8988T (cell line): ENCODE measurements around the gene HK3.

Experiments
- DNase-seq: peaks from one replicate; pipeline ENCODE4 v3.0.0; 2011

HK3 gene

GRCh38 chr5:176901260-176902101 is 2.3 kb upstream of the HK3 start:
- DNase-seq = no peak

GRCh38 chr5:176900780-176901204 is 1.6 kb upstream of the HK3 start:
- DNase-seq = no peak

GRCh38 chr5:176899946-176900779 is 1.0 kb upstream of the HK3 start:
- DNase-seq = no peak

- DNase-seq = no peak
Measured at GRCh38 chr5:176897263-176897662, 1.9 kb downstream of the HK3 start.

GRCh38 chr5:176895831-176896230 is 3.3 kb downstream of the HK3 start:
- no peak for DNase-seq

GRCh38 chr5:176894298-176894697 is 4.8 kb downstream of the HK3 start:
- DNase-seq = no peak

GRCh38 chr5:176892663-176893062 is 6.5 kb downstream of the HK3 start:
- DNase-seq = no peak

- DNase-seq = no peak
Measured at GRCh38 chr5:176891331-176891958, 7.7 kb downstream of the HK3 start.

- DNase-seq = no peak
Measured at GRCh38 chr5:176890455-176891330, 8.5 kb downstream of the HK3 start.

GRCh38 chr5:176889321-176890280 is 9.5 kb downstream of the HK3 start:
- no peak for DNase-seq

- DNase-seq = peak; percentile 13
Measured at GRCh38 chr5:176888865-176889165, 10.3 kb downstream of the HK3 start.

GRCh38 chr5:176888016-176888864 is 10.9 kb downstream of the HK3 start:
- DNase-seq = peak; percentile 14

GRCh38 chr5:176887252-176887849 is 11.8 kb downstream of the HK3 start:
- peak; percentile 41 for DNase-seq

- DNase-seq = peak; percentile 21
Measured at GRCh38 chr5:176886336-176887251, 12.6 kb downstream of the HK3 start.

GRCh38 chr5:176884571-176884890 is 14.6 kb downstream of the HK3 start:
- DNase-seq = no peak

- DNase-seq = peak; percentile 44
Measured at GRCh38 chr5:176883700-176884570, 15.2 kb downstream of the HK3 start.

- DNase-seq = no peak
Measured at GRCh38 chr5:176882567-176882903, 16.6 kb downstream of the HK3 start.
